PC-3 (cell line): ENCODE data around the gene PTGDS.

Source experiments
- CTCF ChIP-seq: fragments of 300-600 bp; sonication (generic); conservative IDR thresholded peaks from 2 replicates; pipeline ENCODE4 v1.5.1; 2017; ENCODE audit warnings: antibody characterized with exemption, low read depth, mild to moderate bottlenecking, low read length
- EZH2 ChIP-seq: fragments of 300-600 bp; sonication (generic); IDR thresholded peaks from one replicate; pipeline ENCODE4 v1.6.1; 2017; ENCODE audit warnings: antibody characterized with exemption, mild to moderate bottlenecking, low read length; ENCODE audit not compliant: unreplicated experiment

GRCh38 chr9:136964833-136965422, 12.4 kb upstream of the PTGDS start:
- no peak for TF ChIP-seq CTCF
- no peak for TF ChIP-seq EZH2
